ENCODE measurements around the gene B4GALNT4.
"Not testable (repeated sequence)": the region's sequence is repeated elsewhere in the genome, so short reads cannot be mapped to it uniquely, and the experiment has no call there.

The B4GALNT4 gene

GRCh38 chr11:358129-358800, 11.0 kb upstream of the B4GALNT4 start:
- DNase-seq (ENCODE audit: low read depth) = no peak

GRCh38 chr11:359181-359714, 10.1 kb upstream of the B4GALNT4 start:
- no peak for DNase-seq (ENCODE audit: low read depth)

DNA sequence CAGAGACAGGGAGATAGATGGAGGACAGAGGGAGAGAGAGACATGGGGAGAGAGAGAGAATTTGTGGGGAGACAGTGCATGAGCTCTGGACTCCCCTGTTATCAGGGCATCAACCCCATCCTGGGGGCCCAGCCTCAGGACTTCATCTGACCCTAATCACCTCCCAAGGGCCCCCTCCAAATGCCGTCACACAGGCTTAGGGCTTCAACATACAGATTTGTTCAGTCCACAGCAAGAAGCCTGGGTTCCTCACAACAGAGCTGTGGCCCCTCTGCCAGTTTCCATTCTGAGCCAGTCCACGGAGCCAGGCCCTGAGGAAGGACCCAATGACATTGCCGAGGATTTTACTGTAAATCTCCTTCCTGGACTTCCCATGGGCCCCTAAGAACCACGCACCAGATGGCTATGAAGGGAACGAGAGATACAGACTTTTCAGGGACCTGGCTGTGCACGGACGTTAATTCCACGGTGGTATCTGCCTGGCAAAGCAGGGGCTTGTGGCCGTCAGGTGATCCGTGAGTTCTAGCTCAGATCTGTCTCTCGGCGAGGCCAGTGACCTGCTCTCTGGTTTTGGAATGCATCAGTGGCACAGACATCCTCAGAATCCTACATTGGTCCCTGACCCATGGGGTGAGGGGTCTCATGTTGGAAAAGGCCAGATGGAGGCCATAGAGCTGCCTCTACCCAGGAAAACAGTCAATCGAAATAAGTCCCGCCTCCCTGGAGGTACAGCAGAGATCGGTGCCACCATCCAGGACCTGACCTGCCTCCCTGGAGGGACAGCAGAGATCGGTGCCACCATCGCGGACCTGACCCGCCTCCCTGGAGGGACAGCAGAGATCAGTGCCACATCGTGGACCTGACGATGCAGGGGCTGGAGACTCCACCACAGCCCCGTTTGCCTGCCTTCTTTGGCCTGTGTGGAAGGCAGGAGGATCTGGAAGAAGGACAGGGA, 8.7 kb upstream of the B4GALNT4 start:
- DNase-seq (ENCODE audit: low read depth) = no peak

- DNase-seq (ENCODE audit: low read depth) = no peak
Measured at GRCh38 chr11:362642-363442, 6.5 kb upstream of the B4GALNT4 start.

DNA sequence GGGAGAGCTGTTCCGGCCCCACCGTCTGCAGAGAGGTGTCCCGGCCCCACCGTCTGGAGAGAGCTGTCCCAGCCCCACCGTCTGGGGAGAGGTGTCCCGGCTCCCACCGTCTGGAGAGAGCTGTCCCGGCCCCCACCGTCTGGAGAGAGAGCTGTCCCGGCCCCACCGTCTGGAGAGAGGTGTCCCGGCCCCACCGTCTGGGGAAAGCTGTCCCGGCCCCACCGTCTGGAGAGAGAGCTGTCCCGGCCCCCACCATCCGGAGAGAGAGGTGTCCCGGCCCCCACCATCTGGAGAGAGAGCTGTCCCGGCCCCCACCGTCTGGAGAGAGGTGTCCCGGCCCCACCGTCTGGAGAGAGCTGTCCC, 5.9 kb upstream of the B4GALNT4 start:
- DNase-seq (ENCODE audit: low read depth) = not testable (repeated sequence)

GRCh38 chr11:363948-364761, 5.1 kb upstream of the B4GALNT4 start:
- DNase-seq (ENCODE audit: low read depth) = no peak

DNA sequence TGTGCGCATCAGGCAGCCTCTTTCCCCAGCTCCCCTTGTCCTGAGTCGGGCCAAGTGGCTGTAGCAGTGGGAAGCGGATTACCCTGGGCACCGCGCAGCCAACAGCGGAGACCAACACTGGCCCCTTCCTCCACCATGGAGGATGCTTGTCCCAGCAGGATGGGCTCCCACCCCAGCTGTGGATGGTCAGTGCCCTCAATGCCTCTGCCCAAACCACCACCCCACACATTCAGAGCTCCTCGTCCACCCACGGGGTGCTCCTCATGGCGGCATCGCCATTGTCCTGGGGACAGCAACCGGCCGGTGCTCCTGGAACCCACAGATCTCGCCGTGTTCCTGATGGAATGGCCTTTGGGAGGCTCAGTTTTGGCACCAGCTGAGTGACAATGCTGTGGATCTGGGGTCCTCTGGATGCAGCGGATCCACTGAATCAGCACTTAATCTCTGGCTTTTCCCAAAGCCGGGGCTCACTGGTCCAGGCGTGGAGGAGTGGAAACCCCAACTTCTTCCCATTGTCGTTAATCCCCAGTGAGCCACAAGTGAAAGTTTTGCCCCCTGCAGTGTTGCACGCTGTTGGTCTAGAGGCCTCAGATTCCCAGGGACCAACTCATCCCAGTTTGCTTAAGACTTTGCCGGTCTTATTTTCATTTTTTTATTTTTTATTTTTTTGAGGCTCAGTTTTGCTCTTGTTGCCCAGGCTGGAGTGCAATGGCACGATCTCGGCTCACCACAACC, 4.1 kb upstream of the B4GALNT4 start:
- no peak for DNase-seq (ENCODE audit: low read depth)

GRCh38 chr11:365831-366230, 3.5 kb upstream of the B4GALNT4 start:
- no peak for DNase-seq (ENCODE audit: low read depth)

- DNase-seq (ENCODE audit: low read depth) = no peak
Measured at GRCh38 chr11:367956-368413, 1.3 kb upstream of the B4GALNT4 start.

- DNase-seq (ENCODE audit: low read depth) = peak; percentile 45
Measured at GRCh38 chr11:368414-369335, 624 bp upstream of the B4GALNT4 start.

GRCh38 chr11:370070-370941, 1.0 kb downstream of the B4GALNT4 start:
- DNase-seq (ENCODE audit: low read depth) = no peak

- DNase-seq (ENCODE audit: low read depth) = no peak
Measured at GRCh38 chr11:371051-371450, 1.8 kb downstream of the B4GALNT4 start.

DNA sequence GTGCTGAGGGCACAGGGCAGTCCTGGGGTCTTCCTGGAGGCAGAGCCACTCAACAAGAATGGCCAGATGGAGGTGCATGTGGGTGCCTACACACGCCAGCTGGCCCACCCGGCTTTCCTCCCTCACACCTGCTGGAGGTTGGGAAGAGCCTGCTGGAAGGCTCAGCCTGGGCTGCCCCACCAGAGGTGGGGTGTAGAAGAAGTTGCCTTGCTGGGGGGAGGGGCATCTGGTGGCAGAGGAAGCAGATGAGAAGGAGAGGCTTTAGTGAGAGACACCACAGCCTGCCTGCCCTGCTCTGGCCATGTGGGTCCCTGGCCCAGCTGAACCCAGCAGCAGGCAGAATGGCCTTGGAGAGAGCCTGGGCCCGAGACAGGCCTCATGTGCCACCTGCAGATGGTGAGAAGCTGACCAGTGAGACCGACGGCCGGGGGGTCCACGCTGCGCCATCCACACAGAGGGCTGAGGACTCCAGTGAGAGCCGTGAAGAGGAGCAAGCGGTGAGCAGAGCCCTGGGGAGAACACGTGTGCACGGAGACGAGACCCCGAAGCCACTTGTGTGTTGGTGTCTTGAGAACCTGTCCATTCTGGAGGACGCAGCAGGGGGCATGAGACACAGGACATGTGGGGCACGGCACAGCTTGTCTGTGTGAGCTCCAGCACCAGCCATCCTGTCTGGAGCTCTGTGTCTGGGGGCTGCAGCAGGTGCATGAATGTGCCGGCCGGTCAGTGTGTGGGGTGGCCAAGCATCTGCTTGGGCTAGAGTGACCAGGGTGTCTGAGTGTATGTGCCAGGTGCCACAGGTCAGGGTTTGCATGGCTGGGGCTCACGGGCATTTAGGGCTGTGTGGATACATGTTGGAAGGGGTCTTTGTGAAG, 2.7 kb downstream of the B4GALNT4 start:
- no peak for DNase-seq (ENCODE audit: low read depth)

- no peak for DNase-seq (ENCODE audit: low read depth)
Measured at GRCh38 chr11:372809-373715, 3.8 kb downstream of the B4GALNT4 start.

GRCh38 chr11:373716-374551, 4.6 kb downstream of the B4GALNT4 start:
- DNase-seq (ENCODE audit: low read depth) = no peak
